ENCODE data around the gene CCDC9. TPM values are rescaled to one million over a fixed set of nuclear protein-coding genes. Genes with fewer than 3 reads are reported as not detected.
"Not testable (repeated sequence)": the region's sequence is repeated elsewhere in the genome, so short reads cannot be mapped to it uniquely, and the experiment has no call there.

The CCDC9 gene
- total RNA-seq, 1 donor = 6.5 TPM

- peak overlapping the region; percentile 66 for H3K4me3 ChIP-seq (ENCODE audit: low read depth, low read length)
- no peak for TF ChIP-seq CTCF (IDR thresholded peaks at IDR 0.05; ENCODE audit: insufficient read depth, low read length)
- DNase-seq (ENCODE audit: low read depth) = peak; percentile 36
Measured at GRCh38 chr19:47243364-47243775, 13.0 kb upstream of the CCDC9 start.

- H3K4me3 ChIP-seq (ENCODE audit: low read depth, low read length) = peak overlapping the region; percentile 66
- DNase-seq (ENCODE audit: low read depth) = peak; percentile 97
- peak; percentile 85 for TF ChIP-seq CTCF (IDR thresholded peaks at IDR 0.05; ENCODE audit: insufficient read depth, low read length)
Measured at GRCh38 chr19:47243776-47244547, 12.4 kb upstream of the CCDC9 start.

GRCh38 chr19:47247308-47247990 lies 8.9 kb upstream of the CCDC9 start:
- TF ChIP-seq CTCF (IDR thresholded peaks at IDR 0.05; ENCODE audit: insufficient read depth, low read length) = peak; percentile 94
- DNase-seq (ENCODE audit: low read depth) = peak; percentile 85
- no peak overlapping the region for H3K4me3 ChIP-seq (ENCODE audit: low read depth, low read length)

- not testable (repeated sequence) for H3K4me3 ChIP-seq (ENCODE audit: low read depth, low read length); DNase-seq (ENCODE audit: low read depth)
Measured at GRCh38 chr19:47253016-47253415, 3.3 kb upstream of the CCDC9 start.

GRCh38 chr19:47253467-47253881 lies 2.9 kb upstream of the CCDC9 start:
- no peak for TF ChIP-seq CTCF (IDR thresholded peaks at IDR 0.05; ENCODE audit: insufficient read depth, low read length)
- DNase-seq (ENCODE audit: low read depth) = peak; percentile 79
- H3K4me3 ChIP-seq (ENCODE audit: low read depth, low read length) = no peak overlapping the region

GRCh38 chr19:47253970-47254369 lies 2.4 kb upstream of the CCDC9 start:
- TF ChIP-seq CTCF (IDR thresholded peaks at IDR 0.05; ENCODE audit: insufficient read depth, low read length) = no peak
- H3K4me3 ChIP-seq (ENCODE audit: low read depth, low read length) = no peak overlapping the region
- DNase-seq (ENCODE audit: low read depth) = no peak

GRCh38 chr19:47256693-47257410 lies 527 bp downstream of the CCDC9 start:
- peak; percentile 99 for DNase-seq (ENCODE audit: low read depth)
- TF ChIP-seq CTCF (IDR thresholded peaks at IDR 0.05; ENCODE audit: insufficient read depth, low read length) = no peak
- H3K4me3 ChIP-seq (ENCODE audit: low read depth, low read length) = peak overlapping the region; percentile 89

Measured in fibroblast of the aortic adventitia (primary cell).